B cell (primary cell): ENCODE results near the gene RASSF8.

ENCODE experiments used
- EZH2 ChIP-seq: IDR thresholded peaks from 2 replicates; pipeline ENCODE4 v1.6.1; 2012; ENCODE audit warnings: borderline replicate concordance, low read depth, mild to moderate bottlenecking, moderate library complexity, low read length; ENCODE audit not compliant: insufficient read depth, poor library complexity, severe bottlenecking
- TF ChIP-seq, protein P1 (sequence below): fragments of 200-600 bp; IDR thresholded peaks from one replicate; pipeline ENCODE4 v1.8.0; 2022; ENCODE audit warnings: antibody characterized with exemption, mild to moderate bottlenecking

DNA sequence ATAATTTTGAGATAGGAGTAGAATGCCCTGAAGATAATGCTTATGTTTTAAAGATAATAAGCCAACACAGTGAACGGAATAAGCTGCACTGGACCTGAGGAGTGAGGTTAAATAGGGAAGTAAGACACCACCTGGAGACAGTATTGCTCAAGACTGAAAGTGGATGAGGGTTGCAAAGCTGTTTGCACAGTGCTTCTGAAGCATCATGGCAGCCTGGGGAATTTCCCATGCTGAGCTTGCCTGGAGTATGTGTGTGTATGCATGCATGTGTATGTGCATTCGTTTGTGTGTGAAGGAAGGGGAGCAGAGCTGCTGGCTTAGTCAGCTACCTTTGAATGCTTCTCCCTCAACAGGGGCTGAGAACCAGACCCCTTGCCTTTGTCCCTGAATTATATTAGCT is 130.5 kb downstream of the RASSF8 start:
- TF ChIP-seq, protein P1, sequence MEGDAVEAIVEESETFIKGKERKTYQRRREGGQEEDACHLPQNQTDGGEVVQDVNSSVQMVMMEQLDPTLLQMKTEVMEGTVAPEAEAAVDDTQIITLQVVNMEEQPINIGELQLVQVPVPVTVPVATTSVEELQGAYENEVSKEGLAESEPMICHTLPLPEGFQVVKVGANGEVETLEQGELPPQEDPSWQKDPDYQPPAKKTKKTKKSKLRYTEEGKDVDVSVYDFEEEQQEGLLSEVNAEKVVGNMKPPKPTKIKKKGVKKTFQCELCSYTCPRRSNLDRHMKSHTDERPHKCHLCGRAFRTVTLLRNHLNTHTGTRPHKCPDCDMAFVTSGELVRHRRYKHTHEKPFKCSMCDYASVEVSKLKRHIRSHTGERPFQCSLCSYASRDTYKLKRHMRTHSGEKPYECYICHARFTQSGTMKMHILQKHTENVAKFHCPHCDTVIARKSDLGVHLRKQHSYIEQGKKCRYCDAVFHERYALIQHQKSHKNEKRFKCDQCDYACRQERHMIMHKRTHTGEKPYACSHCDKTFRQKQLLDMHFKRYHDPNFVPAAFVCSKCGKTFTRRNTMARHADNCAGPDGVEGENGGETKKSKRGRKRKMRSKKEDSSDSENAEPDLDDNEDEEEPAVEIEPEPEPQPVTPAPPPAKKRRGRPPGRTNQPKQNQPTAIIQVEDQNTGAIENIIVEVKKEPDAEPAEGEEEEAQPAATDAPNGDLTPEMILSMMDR: no peak
- no peak for TF ChIP-seq EZH2
